Natural killer cell (primary cell): Measurements from ENCODE around the gene ESRRG. TPM values are rescaled to one million over a fixed set of nuclear protein-coding genes. Genes with fewer than 3 reads are reported as not detected.

Source experiments
- ATAC-seq, 3 donors: fragments of 150-1000 bp in 2 of 3; fragments of 200-7000 bp in 1 of 3; cut with Tn5 transposase; 1 replicate in 1 of 3; 2 replicates in 2 of 3; pipeline ENCODE4 v1.10.0; 2021; ENCODE audit warnings: mild to moderate bottlenecking in 2 of 3, moderate library complexity in 2 of 3
- DNase-seq, 2 donors: peaks; one replicate each; pipeline versions ENCODE4 v3.0.0 to v3.0.0-alpha.2; 2013 to 2021; ENCODE audit warnings: mixed read lengths in 1 of 2
- H3K27ac ChIP-seq: one replicate; pipeline ENCODE4 v1.5.1; 2013; ENCODE audit warnings: mild to moderate bottlenecking, low read length
- H3K27me3 ChIP-seq: one replicate; pipeline ENCODE4 v1.6.1; 2013; ENCODE audit warnings: low read length; ENCODE audit not compliant: control insufficient read depth, insufficient read depth
- H3K36me3 ChIP-seq: one replicate; pipeline ENCODE4 v1.6.1; 2013; ENCODE audit warnings: low read length; ENCODE audit not compliant: control insufficient read depth, insufficient read depth
- H3K4me1 ChIP-seq: one replicate; pipeline ENCODE4 v1.6.1; 2013; ENCODE audit warnings: low read length; ENCODE audit not compliant: control insufficient read depth, insufficient read depth
- H3K4me3 ChIP-seq: one replicate; pipeline ENCODE4 v1.5.1; 2013; ENCODE audit warnings: low read length
- H3K9me3 ChIP-seq: one replicate; pipeline ENCODE4 v1.6.1; 2013; ENCODE audit warnings: low read length; ENCODE audit not compliant: control insufficient read depth, insufficient read depth
- H3K27ac Mint-ChIP-seq, 2 donors: one replicate each; pipeline ENCODE4 v1.8.0; 2022; ENCODE audit warnings: mild to moderate bottlenecking in 2 of 2, mixed read lengths in 2 of 2, moderate library complexity in 1 of 2
- H3K27me3 Mint-ChIP-seq, 2 donors: one replicate each; pipeline ENCODE4 v1.8.0; 2022; ENCODE audit warnings: low read depth in 2 of 2, mixed read lengths in 2 of 2
- H3K36me3 Mint-ChIP-seq: one replicate; pipeline ENCODE4 v1.8.0; 2022; ENCODE audit warnings: mixed read lengths
- H3K4me1 Mint-ChIP-seq, 2 donors: one replicate each; pipeline ENCODE4 v1.8.0; 2022; ENCODE audit warnings: mixed read lengths in 2 of 2
- H3K4me3 Mint-ChIP-seq: one replicate; pipeline ENCODE4 v1.8.0; 2022; ENCODE audit warnings: mild to moderate bottlenecking, moderate library complexity, mixed read lengths
- H3K9me3 Mint-ChIP-seq, 2 donors: one replicate each; pipeline ENCODE4 v1.8.0; 2022; ENCODE audit warnings: mixed read lengths in 2 of 2
- WGBS: methylation state at CpG from one replicate; pipeline ENCODE4 v1.1.7; 2013; ENCODE audit warnings: missing lambda C conversion rate; ENCODE audit not compliant: insufficient coverage; 5-methylcytosine and 5-hydroxymethylcytosine counted together
- intact Hi-C: fragments of 100-400 bp; cut with micrococcal nuclease; formaldehyde crosslinking; loops from one replicate; pipeline ENCODE4 v1.14.2; 2022
- total RNA-seq, 4 donors: library from RNA; stranded (reverse); fragments of 120-200 nt in 1 of 4; gene quantifications; one replicate each; pipeline versions ENCODE4 v1.2.3 to v1.2.4, GENCODE V29; 2013 to 2022
- TF ChIP-seq, protein P1 (sequence below): fragments of 200-600 bp; IDR thresholded peaks from one replicate; pipeline ENCODE4 v1.8.0; 2022; ENCODE audit warnings: antibody characterized with exemption

Gene ESRRG
- total RNA-seq, 3 donors from 2014 or later (not counting 1 experiment from before 2014, with no cell fraction given): not detected

DNA sequence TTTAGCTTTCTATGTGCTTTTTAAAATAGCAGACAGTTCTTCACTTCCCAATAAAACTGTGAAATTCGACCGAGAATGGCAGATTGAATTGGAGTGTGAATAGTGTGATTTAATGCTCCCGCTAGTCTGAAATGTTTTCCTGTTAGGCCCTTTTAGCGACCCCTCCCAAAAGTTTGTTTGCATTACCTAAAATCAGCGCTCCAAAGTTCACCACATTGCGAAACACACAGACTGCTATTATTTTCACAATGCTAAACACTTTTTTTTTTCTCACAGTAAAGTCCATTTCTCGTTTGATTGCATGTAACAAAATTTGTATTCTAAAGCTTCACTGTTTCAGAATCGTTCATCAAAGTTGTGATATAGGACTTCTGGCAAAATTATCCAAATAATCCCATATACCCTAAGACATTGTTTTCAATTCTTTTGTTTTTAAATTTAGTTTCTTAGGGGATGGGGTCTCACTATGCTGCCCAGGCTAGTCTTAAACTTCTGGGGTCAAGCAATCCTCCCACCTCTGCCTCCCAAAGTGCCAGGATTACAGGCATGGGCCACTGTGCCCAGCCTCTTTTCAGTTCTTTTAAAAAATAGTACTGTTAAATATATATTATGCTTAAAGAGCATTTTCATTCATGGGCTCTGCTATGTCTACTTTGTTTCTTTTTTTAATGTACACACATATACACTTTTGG is 223.5 kb downstream of the ESRRG start:
- DNase-seq: no peak
- Mint-ChIP-seq H3K9me3 (peaks cover 9 to 11% of the 10 kb centered on the region in 2 donors), H3K27me3 (no peaks in the 10 kb centered on the region), H3K4me3 (no peak overlapping the region), H3K36me3 (no peaks in the 10 kb centered on the region), H3K4me1 (no peaks in the 10 kb centered on the region), H3K27ac (no peak overlapping the region)
- TF ChIP-seq, protein P1, sequence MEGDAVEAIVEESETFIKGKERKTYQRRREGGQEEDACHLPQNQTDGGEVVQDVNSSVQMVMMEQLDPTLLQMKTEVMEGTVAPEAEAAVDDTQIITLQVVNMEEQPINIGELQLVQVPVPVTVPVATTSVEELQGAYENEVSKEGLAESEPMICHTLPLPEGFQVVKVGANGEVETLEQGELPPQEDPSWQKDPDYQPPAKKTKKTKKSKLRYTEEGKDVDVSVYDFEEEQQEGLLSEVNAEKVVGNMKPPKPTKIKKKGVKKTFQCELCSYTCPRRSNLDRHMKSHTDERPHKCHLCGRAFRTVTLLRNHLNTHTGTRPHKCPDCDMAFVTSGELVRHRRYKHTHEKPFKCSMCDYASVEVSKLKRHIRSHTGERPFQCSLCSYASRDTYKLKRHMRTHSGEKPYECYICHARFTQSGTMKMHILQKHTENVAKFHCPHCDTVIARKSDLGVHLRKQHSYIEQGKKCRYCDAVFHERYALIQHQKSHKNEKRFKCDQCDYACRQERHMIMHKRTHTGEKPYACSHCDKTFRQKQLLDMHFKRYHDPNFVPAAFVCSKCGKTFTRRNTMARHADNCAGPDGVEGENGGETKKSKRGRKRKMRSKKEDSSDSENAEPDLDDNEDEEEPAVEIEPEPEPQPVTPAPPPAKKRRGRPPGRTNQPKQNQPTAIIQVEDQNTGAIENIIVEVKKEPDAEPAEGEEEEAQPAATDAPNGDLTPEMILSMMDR: no peak
- Histone ChIP-seq H3K27me3 (no peaks in the 10 kb centered on the region), H3K27ac (no peak overlapping the region), H3K4me1 (no peaks in the 10 kb centered on the region), H3K4me3 (no peak overlapping the region), H3K9me3 (peaks cover 9% of the 10 kb centered on the region), H3K36me3 (no peaks in the 10 kb centered on the region)
- no peak for ATAC-seq
- intact Hi-C loops: no loop called here
- 79% methylated on average over 7 of the region's 8 CpGs for WGBS

DNA sequence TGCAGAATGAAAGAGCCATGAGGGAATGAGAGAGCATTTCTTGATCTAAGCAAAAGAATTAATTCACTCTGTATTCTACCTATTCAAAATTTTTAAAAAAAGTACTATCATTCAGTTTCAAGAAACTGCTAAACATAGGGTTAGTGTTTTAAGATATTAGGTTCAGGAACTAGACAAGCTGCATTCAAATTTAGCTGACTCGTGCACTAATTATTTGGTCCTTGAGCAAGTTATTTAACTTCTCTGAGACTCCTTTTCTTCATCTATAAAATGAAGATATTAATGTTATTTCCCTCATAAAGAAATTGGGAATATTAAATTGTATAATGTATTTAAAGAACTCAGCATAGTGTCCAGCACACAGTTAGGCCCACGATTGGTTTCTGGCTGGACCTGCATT is 225.0 kb downstream of the ESRRG start:
- H3K27ac ChIP-seq: no peak overlapping the region
- 60% methylated on average over 1 of the region's 2 CpGs for WGBS
- DNase-seq: no peak

DNA sequence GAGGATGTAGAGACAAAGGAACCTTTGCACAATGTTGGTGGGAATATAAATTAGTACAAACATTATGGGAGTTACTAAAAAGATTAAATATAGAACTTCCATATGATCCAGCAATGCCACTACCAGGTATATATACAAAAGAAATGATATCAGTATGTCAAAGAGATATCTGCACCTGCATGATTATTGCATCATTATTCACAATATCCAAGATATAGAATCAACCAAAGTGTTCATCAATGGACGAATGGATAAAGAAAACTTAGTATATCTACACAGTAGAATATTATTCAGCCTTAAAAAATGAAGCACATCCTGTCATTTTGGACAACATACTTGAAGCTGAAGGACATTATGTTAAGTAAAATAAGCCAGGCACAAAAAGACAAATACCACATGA is 238.2 kb downstream of the ESRRG start:
- peaks cover 13 to 15% of the 10 kb centered on the region in 2 donors for H3K9me3 Mint-ChIP-seq
- no peaks in the 10 kb centered on the region for H3K36me3 ChIP-seq
- intact Hi-C loops: no loop called here
- WGBS: no CpG with 5 or more reads among the region's 1 CpG
- no peaks in the 10 kb centered on the region for H3K27me3 Mint-ChIP-seq
- no peaks in the 10 kb centered on the region for H3K9me3 ChIP-seq
- TF ChIP-seq, protein P1: no peak
- no peak overlapping the region for H3K27ac Mint-ChIP-seq
- H3K27me3 ChIP-seq: no peaks in the 10 kb centered on the region
- DNase-seq: no peak
- no peak overlapping the region for H3K4me3 ChIP-seq
- no peak overlapping the region for H3K4me3 Mint-ChIP-seq
- no peak overlapping the region for H3K27ac ChIP-seq
- H3K36me3 Mint-ChIP-seq: peaks cover 21% of the 10 kb centered on the region
- H3K4me1 Mint-ChIP-seq: no peaks in the 10 kb centered on the region
- H3K4me1 ChIP-seq: no peaks in the 10 kb centered on the region
- no peak for ATAC-seq

More for the DNA sequence above, 225.0 kb downstream of the ESRRG start:
- H3K4me1 ChIP-seq: no peaks in the 10 kb centered on the region
- no peaks in the 10 kb centered on the region for H3K4me1 Mint-ChIP-seq
- intact Hi-C loops: no loop called here
- H3K4me3 ChIP-seq: no peak overlapping the region
- no peaks in the 10 kb centered on the region for H3K27me3 ChIP-seq
- H3K27ac Mint-ChIP-seq: no peak overlapping the region
- no peaks in the 10 kb centered on the region for H3K27me3 Mint-ChIP-seq
- peaks cover 10 to 13% of the 10 kb centered on the region in 2 donors for H3K9me3 Mint-ChIP-seq
- no peak overlapping the region for H3K4me3 Mint-ChIP-seq
- H3K9me3 ChIP-seq: peaks cover 11% of the 10 kb centered on the region
- no peaks in the 10 kb centered on the region for H3K36me3 ChIP-seq
- H3K36me3 Mint-ChIP-seq: no peaks in the 10 kb centered on the region
- ATAC-seq: no peak
- TF ChIP-seq, protein P1: no peak
